Left lung (tissue), 10 donors: ENCODE measurements around the gene NAA16. TPM values are rescaled to one million over a fixed set of nuclear protein-coding genes. Genes with fewer than 3 reads are reported as not detected.

Source experiments
- ATAC-seq: fragments of 200-7000 bp; cut with Tn5 transposase; one replicate; pipeline ENCODE4 v1.9.1; 2020; ENCODE audit warnings: moderate library complexity
- DNase-seq, 4 donors: peaks; one replicate each; pipeline ENCODE4 v3.0.0-alpha.2; 2013 to 2020
- H3K27ac ChIP-seq, 2 donors: fragments of 200-600 bp; sonication (generic) in 1 of 2; one replicate each; pipeline versions ENCODE4 v1.5.0 to v1.8.0; 2020 to 2021
- H3K27me3 ChIP-seq, 2 donors: fragments of 200-600 bp; sonication (generic) in 1 of 2; one replicate each; pipeline versions ENCODE4 v1.5.0 to v1.8.0; 2020 to 2021
- H3K36me3 ChIP-seq, 2 donors: fragments of 200-600 bp; sonication (generic) in 1 of 2; one replicate each; pipeline versions ENCODE4 v1.5.0 to v1.8.0; 2020 to 2021
- H3K4me1 ChIP-seq, 2 donors: fragments of 200-600 bp; one replicate each; pipeline ENCODE4 v1.8.0; 2021
- H3K4me3 ChIP-seq, 2 donors: fragments of 200-600 bp; sonication (generic) in 1 of 2; one replicate each; pipeline versions ENCODE4 v1.5.0 to v1.8.0; 2020 to 2021; ENCODE audit warnings: mild to moderate bottlenecking in 1 of 2
- H3K9me3 ChIP-seq, 2 donors: fragments of 200-600 bp; sonication (generic) in 1 of 2; one replicate each; pipeline versions ENCODE4 v1.5.0 to v1.8.0; 2020 to 2021
- intact Hi-C, 2 donors: fragments of 100-400 bp; cut with DNase I; formaldehyde crosslinking; loops; one replicate each; pipeline versions ENCODE4 v1.11.2 to v1.14.2; 2022
- polyA plus RNA-seq, 6 donors: library from polyadenylated mRNA; unstranded; fragments of 120-200 nt; gene quantifications; one replicate each; pipeline ENCODE4 v1.2.1, GENCODE V29; 2013; ENCODE audit not compliant: insufficient read length in 6 of 6
- total RNA-seq, 2 donors: library from RNA; stranded (reverse); fragmentation: NEBNext Ultra II Directional; extraction: Animal tissue kit (Norgen Biotek cat#: 25700); gene quantifications; one replicate each; pipeline ENCODE4 v1.2.1, GENCODE V29; 2021
- TF ChIP-seq, protein P1 (sequence below), 2 donors: fragments of 200-600 bp; sonication (generic) in 1 of 2; IDR thresholded peaks; one replicate each; pipeline versions ENCODE4 v1.5.0 to v1.8.0; 2021; ENCODE audit warnings: antibody characterized with exemption in 2 of 2
- donor health status: DM: no; HTN: yes; CAD: no.
- donor health status: DM: no; HTN: no; CAD: no.

The NAA16 gene
- total and polyA plus RNA-seq, 8 donors, result 17.2 to 69.4 (median 55.6) TPM

DNA sequence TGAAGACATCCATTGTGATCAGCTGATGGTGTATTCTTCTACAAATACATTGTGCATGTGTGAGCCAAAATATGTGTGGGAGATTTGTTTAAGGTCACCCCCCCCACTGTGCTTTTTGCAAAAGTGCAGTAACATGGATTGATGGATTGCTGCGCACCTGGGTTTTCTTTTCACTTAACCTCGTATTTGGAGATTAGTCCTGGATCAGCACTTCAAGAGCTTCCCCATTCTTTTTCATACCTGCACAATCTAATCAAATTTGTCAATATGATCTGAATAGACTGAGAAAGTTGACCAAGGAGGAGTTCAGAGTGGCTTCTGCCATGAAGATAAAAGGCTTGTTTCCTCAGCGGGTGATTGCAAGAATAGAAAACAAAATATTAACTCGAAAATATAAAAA is 23.7 kb downstream of the NAA16 start:
- H3K4me3 ChIP-seq, result no peak overlapping the region
- no peaks in the 10 kb centered on the region for H3K9me3 ChIP-seq
- ATAC-seq (no peak), DNase-seq (no peak)
- TF ChIP-seq, protein P1, sequence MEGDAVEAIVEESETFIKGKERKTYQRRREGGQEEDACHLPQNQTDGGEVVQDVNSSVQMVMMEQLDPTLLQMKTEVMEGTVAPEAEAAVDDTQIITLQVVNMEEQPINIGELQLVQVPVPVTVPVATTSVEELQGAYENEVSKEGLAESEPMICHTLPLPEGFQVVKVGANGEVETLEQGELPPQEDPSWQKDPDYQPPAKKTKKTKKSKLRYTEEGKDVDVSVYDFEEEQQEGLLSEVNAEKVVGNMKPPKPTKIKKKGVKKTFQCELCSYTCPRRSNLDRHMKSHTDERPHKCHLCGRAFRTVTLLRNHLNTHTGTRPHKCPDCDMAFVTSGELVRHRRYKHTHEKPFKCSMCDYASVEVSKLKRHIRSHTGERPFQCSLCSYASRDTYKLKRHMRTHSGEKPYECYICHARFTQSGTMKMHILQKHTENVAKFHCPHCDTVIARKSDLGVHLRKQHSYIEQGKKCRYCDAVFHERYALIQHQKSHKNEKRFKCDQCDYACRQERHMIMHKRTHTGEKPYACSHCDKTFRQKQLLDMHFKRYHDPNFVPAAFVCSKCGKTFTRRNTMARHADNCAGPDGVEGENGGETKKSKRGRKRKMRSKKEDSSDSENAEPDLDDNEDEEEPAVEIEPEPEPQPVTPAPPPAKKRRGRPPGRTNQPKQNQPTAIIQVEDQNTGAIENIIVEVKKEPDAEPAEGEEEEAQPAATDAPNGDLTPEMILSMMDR (IDR thresholded peaks at IDR 0.05), result no peak
- peaks cover 0 to 28% of the 10 kb centered on the region in 2 donors for H3K36me3 ChIP-seq
- intact Hi-C loops, result no loop called here
- no peaks in the 10 kb centered on the region for H3K4me1 ChIP-seq
- H3K27me3 ChIP-seq, result no peaks in the 10 kb centered on the region
- H3K27ac ChIP-seq, result no peak overlapping the region

DNA sequence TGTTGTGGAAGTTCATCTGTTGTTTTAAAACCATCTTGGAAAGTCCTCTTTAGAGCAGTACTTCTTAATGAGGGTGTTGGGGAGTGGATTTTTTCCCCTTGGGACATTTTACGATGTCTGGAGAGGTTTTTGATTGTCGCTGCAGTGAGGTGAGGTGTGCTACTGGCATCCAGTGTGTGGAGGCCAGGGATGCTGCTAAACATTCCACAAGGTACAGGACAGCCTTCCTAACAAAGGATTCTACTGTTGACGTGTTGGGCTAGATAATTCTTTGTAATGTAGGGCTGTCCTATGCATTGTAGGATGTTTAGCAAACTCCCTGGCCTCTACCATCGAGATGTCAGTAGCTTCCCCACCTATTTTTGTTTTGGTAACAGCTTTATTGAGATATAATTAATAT is 33.3 kb downstream of the NAA16 start:
- H3K4me3 ChIP-seq, result no peak overlapping the region
- H3K27me3 ChIP-seq, result no peaks in the 10 kb centered on the region
- H3K4me1 ChIP-seq, result no peaks in the 10 kb centered on the region
- H3K36me3 ChIP-seq, result peaks cover 0 to 33% of the 10 kb centered on the region in 2 donors
- no peak overlapping the region for H3K27ac ChIP-seq
- no peak for ATAC-seq
- DNase-seq, result no peak
- no peaks in the 10 kb centered on the region for H3K9me3 ChIP-seq
- intact Hi-C loops, result no loop called here
- TF ChIP-seq, protein P1 (IDR thresholded peaks at IDR 0.05), result no peak

DNA sequence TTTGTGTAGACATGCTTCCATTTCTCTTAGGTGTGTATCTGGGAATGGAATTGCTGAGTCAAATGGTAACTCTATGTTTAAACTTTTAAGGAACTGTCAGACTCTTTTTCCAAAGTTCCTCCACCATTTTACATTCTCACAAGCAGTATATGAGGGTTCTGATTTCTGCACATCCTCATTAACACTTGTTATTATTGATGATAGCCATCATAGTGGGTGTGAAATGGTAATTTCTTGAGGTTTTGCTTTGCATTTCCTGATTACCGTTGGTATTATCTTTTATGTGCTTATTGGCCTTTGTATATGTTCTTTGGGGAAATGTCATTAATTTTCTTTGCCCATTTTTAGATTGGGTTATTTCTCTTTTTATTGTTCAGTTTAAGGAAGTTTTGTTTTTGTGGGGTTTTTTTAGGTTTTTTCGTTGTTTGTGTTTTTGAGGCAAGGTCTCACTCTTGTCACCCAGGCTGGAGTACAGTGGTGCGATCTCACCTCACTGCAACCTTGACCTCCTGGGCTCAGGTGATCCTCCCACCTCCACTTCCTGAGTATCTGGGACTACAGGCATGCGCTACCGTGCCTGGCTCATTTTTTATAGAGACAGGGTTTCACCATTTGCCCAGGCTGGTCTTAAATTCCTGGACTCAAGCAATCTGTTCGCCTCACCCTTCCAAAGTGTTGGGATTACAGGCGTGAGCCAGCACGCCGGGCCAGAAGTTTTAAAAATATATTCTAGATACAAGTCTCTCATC is 34.3 kb downstream of the NAA16 start:
- DNase-seq (no peak), ATAC-seq (no peak)
- TF ChIP-seq, protein P1 (IDR thresholded peaks at IDR 0.05), result no peak
- Histone ChIP-seq H3K27me3 (no peaks in the 10 kb centered on the region), H3K4me3 (no peak overlapping the region), H3K4me1 (no peaks in the 10 kb centered on the region), H3K9me3 (no peaks in the 10 kb centered on the region), H3K36me3 (peaks cover 0 to 32% of the 10 kb centered on the region in 2 donors), H3K27ac (no peak overlapping the region)
- intact Hi-C loops, result no loop called here

DNA sequence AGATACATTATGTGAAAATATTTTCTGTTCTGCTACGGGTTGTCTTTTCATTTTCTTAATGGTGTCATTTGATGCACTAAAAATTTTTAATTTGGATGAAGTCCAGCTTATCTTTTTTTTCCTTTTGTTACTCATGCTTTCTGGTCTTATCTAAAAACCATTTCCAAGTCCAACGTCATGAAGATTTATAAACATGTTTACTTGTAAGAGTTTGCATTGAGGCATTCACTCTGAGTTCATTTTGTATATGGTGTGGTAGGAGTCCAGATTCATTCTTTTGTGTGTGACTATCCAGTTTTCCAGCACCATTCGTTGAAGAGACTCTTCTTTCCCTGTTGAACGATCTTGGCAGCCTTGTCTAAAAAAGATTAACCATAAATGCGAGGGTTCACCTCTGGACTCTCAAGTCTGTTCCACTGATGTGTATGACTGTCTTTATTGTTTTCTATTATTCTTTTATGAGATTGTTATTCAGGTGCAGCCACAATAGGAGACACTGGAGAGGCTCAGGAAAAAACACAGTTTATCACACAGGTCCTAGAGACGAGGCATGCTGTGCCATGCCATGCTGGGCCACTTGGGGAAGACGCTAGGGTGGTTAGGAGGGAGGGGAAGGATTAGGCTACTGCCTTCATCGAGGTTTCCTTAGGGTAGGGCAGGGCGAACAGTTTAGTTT is 35.0 kb downstream of the NAA16 start:
- Histone ChIP-seq H3K4me3 (no peak overlapping the region), H3K4me1 (no peaks in the 10 kb centered on the region), H3K9me3 (no peaks in the 10 kb centered on the region), H3K27me3 (no peaks in the 10 kb centered on the region), H3K27ac (no peak overlapping the region), H3K36me3 (peaks cover 0 to 37% of the 10 kb centered on the region in 2 donors)
- TF ChIP-seq, protein P1 (IDR thresholded peaks at IDR 0.05), result no peak
- DNase-seq (peak in 1 of 4 donors; percentile 36), ATAC-seq (no peak)
- intact Hi-C loops, result no loop called here
